HG03045 (cell line): ENCODE results near the gene CSRNP3.

Source experiments
- ATAC-seq: cut with Tn5 transposase; IDR thresholded peaks from one replicate; pipeline ENCODE4 v1.9.1; 2021; ENCODE audit warnings: mild to moderate bottlenecking, moderate library complexity; ENCODE audit not compliant: unreplicated experiment

Gene CSRNP3

DNA sequence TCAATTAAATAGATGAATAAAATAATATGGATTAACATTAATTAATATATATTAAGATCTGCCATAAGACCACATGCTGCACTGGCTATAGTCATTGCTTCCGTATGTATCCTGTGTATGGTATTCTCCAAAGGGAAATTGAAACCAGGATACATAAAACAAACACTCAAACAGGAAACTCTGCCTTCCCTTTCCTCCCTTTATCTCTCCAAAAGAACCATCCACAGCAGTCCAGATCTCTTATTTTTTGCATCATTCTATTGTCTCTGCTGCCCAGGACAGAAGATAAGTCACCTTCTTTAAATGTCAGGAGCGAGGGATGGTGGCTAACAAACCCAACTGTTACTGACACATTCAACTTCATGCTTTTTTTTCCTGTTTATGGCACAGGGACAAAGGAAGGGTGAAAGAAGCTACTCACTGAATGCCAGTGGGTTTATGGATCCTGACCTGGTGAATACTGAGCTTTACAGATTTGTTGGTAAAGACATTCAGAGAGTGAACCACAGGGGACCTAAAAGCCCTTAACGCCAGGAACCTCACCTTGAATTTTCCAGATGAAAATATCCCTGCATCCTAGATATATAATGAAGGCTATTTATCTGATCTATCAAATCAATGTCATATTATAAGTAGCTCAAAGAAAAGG is 67.5 kb downstream of the CSRNP3 start:
- no peak for ATAC-seq

DNA sequence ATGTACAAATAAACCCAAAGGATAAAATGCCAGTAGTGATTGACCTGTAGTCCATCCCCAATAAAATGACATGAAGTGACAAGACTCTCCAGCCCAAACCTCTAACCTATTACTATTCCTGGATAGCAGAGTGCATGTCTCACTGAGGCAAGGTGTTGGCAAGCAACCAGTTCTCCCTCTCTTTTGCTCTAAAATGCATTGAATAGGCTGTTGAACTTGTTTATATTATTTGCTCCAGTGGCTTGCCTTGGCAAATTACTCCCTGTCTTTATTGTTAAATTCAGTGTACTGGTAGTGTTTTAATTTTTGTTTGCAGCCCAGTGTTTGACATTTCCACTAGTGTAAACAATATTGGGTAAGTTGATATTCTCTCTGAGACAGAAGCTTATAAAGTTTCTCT is 70.5 kb downstream of the CSRNP3 start:
- ATAC-seq, result no peak

DNA sequence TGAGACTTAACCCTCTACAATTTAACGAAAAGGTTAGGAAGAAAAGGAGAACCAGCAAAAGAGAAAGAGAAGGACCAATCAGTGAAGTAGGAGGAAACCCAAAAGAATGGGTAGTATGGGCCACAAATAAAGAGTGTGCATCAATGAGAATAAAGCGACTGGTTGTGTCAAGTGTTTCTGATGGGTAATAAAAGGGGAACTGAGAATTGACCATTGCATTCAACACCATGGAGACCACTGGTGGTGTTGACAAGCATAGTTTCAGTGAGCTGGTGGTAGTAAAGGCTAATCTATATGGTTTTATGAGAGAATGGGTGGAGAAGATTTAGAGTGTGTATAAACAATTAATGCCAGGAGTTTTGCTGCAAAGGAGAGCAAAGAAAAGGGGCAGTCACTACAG is 75.4 kb downstream of the CSRNP3 start:
- no peak for ATAC-seq

DNA sequence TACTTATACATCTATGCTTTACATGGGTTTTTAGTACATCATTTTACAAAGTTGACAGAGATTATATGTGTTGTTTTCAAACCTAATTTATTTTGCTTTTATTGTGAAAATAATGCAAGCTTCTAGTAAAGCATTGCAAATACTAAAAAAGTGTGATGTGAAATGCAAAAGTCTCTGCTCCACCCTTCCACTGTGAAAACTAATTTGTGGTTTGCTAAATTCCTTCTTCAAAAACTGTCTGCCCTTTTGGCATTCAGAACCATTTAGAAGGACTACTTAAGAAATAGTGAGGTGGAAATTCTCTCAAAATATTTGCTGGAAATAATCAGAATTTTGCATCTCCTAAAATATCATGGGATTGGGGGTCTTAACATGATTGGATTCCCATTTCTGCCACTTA is 78.4 kb downstream of the CSRNP3 start:
- ATAC-seq, result no peak

DNA sequence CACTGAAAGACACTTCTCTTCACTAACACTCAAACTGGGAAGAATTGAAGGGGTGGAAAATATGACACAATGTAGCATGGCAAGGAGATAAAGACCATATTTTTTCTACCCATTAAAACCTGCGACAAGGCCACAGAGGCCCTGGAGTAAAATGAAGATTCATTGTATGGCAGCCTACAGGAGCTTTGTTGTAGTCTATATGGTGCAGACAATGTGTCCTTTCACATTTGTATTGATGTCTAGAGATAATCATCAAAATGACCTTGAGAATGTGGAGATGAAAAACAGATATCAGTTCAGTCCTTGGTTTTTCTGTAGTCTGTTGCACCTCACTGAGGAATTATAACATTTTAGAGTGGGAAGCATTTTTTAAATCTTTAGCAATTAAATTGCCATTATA is 80.1 kb downstream of the CSRNP3 start:
- no peak for ATAC-seq

DNA sequence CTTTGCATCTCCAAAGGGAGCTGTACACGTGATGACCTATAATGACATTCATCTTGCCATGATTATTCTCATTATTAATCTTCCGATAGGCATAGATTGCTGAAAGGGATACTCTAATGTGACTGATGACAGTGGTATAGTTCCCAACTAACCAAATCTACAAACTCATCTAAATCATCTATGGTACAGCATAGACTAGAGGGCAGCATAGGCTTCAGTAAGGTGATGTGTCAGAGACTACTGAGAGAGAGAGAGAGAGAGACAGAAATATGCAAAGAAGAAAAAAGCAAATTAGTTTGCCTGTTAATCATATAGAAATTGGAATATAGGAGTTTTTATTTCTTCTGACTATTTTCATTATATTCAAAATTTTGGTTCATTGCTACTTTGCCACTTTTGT is 89.3 kb downstream of the CSRNP3 start:
- ATAC-seq, result no peak

DNA sequence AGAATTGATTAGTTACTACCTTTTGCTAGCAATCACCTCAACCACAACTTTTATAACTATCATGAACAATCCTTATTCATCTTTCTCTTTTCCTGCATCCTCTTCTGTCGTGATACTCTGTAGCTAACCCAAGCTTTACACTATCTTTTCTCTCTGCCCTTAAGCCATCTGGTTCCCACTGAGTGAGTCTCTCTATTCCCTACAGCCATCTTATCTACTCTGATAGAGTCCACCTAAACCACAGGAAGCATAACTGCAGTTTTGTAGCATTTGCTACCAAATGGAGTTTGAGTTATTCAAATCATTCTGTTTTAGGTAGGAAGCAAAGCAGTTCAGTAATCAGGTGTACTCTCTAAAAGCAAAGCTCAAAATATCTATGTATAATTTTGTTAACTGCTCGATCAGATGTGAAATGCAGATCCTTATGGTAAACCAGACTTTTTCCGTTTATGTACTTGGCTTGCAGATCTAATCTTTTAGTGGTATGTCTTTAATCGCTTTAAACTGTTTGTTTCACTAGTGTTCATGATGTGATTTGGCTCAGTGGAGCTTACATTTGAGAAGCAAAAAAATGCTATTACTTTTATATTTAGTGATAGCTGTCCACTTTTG is 91.0 kb downstream of the CSRNP3 start:
- no peak for ATAC-seq

DNA sequence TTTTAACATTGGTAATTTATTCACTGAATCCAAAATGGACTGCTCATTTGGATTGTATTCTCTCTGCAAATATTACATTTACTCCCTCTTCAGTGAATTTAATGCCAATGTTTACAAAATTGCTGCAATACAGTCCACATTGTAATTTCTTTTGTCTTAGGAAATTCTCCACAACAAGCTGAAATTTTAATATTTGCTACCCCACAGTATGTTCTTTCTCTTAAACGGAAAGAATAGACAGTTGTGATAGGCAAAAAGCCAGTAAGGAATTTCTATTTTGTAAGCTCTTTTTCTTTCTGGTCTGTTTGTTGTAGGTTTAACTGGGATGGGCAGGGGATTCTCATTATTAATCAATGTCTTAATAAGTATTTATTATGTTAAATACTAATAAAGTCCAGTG is 92.0 kb downstream of the CSRNP3 start:
- no peak for ATAC-seq

DNA sequence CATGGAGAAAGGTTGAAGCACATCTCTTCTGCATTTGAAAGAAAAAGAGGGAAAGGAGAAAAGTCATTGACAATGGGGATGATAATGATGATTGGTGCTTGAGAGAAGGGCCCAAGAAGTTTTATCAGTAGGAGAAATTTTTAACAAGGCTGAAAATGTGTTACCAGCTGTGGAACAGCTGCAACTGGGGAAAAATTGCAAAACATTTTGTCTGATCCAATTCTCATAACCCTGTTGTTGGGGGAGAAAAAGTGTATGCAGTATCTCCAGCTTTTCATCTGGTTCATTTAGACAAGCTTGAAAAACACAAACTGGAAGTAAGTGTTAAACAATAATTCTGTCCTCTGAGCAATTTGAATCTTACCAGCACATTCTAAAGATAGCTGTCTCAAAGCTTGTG is 92.7 kb downstream of the CSRNP3 start:
- no peak for ATAC-seq

DNA sequence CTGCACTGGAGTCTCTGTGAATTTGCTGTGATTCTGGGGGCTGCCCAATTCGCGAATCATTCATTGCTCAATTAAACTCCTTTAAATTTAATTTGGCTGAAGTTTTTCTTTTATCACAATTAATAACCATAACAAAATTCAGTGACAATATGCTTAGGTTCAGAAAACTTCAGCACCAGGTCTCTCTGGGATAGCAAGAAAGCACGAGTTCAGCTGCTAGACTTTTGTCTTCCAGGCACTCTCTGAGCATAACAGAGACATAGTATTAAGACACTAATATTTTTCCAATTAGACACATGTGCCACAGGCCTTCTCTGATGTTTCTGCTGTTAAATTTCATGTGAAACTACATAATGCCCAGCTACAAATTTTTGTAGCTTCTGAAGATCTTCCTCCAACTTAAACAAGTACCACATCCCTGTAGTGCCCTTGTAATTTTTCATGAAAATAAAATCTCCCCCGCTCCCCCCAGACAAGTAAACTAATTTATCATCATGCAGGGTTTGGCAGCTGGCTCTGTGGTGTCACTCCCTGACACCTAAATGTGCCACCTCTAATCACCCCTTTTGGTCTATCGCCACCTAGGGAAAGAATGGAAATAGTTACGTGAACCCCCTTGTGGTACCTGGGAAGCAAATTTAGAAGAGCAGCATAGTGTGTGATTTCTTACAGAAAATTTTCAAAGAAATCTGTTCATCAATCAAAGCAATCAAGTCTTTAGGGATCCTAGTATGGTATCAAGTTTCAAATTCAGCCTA is 94.1 kb downstream of the CSRNP3 start:
- ATAC-seq, result no peak

DNA sequence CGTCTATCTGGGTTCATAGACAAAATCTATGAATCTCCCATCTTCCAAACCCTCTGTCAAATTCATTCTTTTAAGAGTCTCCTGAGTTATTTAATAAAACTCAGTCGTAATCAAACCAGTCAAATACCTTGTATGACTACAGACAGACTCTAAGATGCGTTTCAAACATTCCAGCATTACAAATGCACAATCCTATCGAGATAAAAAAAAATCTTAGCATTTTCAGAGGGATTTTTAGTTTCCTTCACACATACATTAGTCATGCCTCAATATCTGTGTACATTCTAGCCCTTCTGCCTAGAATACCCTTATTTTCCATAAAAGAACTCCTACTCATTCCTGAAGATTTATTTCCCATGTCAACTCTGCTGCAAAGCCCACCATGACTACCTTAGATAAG is 96.5 kb downstream of the CSRNP3 start:
- no peak for ATAC-seq

DNA sequence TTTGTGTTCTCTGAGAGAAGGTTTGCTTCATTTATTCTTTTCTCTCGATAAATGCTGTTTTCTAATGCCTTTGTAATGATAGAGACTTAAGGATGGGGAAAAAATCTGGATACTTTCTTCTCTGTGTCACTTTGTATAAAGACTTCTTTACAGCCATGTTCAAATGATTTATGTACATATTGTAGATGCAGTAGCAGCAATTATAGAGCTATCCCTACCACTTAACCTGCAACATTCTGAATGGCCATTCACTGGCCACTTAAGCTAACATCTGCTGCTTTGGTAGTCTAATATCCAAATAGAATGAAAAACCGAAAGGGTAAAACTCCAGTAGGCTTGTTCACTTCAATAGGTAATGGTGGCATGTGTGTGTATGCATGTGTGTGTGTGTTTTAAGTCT is 97.8 kb downstream of the CSRNP3 start:
- ATAC-seq, result no peak

DNA sequence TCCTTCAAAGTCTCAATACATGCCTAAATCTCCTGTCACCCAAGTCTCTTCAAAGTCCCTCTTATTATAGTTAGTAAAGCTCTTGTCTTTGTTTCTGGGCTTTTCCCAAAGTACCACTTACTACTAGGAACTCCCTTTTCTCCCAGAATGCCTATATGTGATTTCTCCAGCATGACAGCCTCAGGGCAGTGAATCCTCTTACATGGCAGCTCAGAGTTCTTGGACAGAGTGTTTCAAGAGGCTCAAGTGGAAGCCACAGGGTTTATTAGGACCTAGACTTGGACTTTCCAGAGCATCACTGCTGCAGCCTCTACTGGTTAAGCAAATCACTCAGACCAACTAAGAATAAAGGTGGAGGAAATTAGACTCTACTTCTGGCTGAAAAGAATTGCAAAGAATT is 98.9 kb downstream of the CSRNP3 start:
- no peak for ATAC-seq

DNA sequence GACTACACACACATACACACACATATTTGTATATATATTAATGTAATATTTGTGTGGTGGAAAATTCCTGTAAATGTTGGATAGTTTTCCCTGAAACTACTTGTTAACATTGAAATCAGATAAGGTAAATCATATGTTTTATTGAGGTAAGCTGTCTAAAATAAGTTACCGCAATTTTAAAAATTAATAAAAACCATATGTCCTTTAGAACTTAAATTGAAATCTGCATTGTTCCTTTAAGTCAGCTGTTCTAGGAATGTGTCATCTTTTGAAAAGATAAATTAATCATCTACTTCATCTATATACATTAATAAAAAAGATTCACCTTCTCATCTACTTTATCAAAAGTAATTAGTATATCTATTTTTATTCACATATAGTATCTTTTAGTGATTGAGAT is 102.0 kb downstream of the CSRNP3 start:
- no peak for ATAC-seq

DNA sequence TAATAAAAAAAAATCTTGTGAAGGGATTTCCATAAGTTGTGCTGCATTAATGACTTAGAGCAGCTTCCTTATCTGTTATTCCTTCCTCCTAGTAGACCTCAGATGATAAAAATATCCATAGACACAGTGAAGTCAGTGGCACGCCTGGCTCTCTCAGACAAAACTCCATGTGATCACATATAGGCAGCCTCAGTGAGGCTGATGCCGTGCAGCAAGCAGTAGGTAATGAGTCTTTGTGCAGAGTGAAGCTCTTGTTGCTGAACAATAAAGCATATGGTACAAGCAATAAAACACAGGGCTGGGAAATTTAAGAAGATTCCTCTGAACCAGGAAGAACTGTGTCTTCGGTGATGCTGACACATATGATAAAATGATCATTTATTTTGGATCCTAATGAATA is 102.7 kb downstream of the CSRNP3 start:
- ATAC-seq, result no peak

DNA sequence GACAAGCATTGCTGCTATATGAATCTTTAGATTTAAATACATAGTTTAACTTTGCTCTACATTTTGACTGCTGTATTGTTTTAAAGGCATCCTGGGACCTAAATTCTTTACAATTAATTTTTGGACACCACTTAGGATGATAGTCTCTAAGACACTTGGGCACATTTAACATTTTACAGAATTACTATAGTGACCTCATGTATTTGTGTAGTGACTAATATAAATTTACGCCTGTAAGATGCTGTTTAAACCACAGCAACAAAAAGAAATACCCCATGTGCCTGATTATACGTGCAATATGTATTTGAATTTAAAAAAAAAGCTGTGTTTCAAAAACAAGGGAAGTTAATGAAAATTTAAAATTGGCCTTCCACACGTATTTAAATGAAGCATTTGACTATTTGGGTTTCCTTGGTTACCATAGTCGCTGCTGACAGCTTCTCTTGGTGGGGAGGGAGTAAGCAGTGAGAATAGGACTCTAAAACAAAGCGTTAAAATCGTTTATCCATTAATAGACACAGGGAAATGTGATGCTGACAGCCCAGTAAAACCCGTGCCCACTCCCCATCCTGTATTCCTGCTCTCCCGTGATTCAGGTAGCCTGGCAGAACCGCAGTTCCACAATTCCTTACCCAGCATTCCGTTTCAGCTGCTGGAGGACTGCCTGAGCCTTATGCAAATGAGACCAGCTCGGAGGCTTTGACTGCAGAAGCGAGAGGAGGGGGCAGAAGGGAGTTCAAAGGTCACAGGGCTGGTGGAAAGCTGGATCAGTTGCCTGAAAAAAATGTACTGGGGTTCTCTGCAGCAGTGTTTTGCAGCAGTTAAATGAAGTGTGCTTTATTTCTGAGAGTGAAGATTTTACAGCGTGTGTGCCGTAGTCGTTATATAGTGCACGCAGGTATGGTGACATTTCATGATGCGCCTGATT is 104.3 kb downstream of the CSRNP3 start:
- ATAC-seq, result no peak

DNA sequence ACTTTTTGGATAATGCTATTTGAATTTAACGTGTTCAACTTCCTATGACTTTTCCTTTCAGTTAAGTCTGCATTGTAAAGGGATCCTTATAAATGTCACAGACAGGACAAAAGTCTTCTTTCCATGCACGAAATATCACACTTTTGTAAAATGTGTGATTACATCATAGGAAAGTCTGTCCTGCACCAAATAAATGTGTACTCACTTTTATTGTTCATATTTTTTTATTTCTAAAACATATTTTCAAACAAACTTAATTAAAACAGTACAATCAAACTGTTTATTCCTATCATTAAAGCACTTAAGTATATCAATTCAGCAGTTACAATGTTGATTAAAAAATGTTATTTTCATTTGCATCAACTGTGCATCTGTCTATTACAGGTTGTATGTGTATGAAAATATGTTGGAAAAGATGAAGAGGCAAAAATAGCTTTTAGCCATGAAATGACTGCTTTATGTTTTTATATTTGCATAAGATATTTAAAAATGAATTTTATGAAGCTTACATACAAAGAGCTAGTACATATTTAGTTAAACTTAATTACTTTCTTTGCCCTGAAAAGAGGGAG is 105.6 kb downstream of the CSRNP3 start:
- no peak for ATAC-seq

DNA sequence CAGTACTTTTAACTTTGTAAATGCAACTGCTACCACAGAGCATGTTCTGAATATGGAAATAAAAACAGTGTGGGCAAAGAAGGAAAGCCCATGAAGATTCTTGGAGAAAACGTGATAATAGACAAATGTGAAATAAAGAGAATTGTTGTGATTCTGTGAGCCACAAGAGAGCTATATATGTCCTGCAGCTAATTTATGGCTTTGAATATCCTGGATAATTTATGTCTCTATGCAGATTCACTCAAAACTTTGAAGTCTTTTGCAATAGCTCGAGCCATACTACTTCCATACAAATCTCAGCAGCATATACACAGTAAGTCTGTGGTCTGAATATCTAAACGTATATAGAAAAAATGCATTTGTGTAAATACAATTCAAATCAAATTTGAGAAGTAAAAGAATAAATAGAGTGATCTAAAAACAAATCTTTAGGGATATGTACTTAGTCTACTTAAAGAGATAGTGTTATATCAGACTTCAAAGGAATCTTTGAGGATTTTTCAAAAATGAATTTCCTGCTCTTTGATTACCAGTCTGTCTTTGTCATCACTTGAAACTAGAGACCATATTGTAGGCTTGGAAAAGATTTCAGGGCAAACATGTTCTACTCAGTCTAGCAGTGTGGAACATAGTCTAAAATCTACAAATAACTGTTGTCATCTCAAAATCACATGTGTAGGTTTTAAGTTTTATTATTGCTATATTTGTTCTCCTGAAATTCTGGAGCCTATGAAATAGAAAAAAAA is 107.1 kb downstream of the CSRNP3 start:
- ATAC-seq, result no peak

DNA sequence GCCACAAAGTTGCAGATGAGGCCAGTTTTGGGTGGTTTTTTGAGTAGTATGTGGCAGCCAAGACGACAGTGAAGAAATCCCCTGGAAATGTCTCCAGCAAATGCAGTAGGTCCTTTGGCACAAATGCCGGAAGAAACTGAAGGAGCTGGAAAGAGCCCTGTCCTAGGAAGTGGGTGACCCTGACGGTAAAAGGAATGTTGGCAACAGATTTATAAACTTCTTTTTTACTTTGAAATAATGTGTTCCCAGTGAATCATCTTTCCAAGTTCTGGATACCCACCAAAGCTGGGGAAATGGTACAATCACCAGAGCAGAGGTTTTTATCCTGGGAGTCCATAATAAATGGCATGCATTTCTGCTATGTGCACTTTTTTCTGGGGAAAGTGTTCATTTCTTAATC is 112.9 kb downstream of the CSRNP3 start:
- no peak for ATAC-seq

DNA sequence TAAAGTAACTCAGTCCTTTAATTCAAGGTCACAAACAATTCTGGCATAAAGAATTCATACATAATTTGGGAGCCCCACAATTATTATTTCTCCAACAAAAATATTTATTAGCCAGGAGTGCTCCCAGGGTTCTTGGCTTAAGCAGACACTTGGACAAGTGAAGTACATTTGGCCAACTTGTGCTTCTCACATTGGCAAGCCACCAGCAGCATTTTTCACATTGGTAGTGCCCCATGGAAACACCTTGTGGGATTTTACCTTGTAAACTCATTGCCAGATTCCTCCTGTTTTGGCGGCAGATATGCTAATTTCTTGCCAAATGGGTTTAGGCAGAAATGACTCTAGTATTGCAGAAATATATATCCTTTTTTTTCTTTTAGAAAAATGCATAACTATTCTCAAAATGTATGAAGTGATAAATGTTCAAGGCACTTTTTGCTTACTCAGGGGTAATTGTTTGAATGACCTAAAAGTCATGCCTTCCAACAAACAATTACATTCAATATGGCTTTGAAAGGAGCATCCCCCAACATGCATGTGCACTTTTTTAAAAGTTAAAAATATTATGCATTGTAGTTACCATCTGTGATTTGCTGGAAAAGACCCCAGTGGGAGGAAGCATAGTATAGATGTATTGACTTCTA is 113.5 kb downstream of the CSRNP3 start:
- ATAC-seq, result no peak
